Transverse colon (tissue), 3 donors: ENCODE data around the gene ARF1.

Source experiments
- POLR2A ChIP-seq: fragments of 450-650 bp; IDR thresholded peaks from one replicate; pipeline ENCODE4 v1.6.1; 2016; ENCODE audit warnings: antibody characterized with exemption, mild to moderate bottlenecking, moderate library complexity
- POLR2AphosphoS5 ChIP-seq, 3 donors: sonication (generic); formaldehyde crosslinking; IDR thresholded peaks; one replicate each; pipeline ENCODE4 v1.6.1; 2016; ENCODE audit warnings: antibody characterized with exemption in 3 of 3

GRCh38 chr1:228045871-228046270, 36.6 kb upstream of the ARF1 start:
- TF ChIP-seq POLR2AphosphoS5 (IDR thresholded peaks at IDR 0.05) (no peak), POLR2A (no peak)
